WTC11 (cell line): ENCODE measurements around the gene GATB. TPM values are rescaled to one million over a fixed set of nuclear protein-coding genes. Genes with fewer than 3 reads are reported as not detected.
A peak's percentile ranks its signal among the peaks of the same experiment; 100 is the strongest.

ENCODE experiments used
- ATAC-seq: fragments of 200-7000 bp; cut with Tn5 transposase; 2 replicates; pipeline ENCODE4 v1.10.0; 2021; ENCODE audit warnings: mild to moderate bottlenecking, moderate library complexity
- CTCF ChIA-PET: fragments of 300-600 bp; sonication (Branson Sonifier 250); formaldehyde crosslinking; loops from one replicate; lab custom pipeline; 2021; ENCODE audit warnings: antibody characterized with exemption; lab: Charles Lee
- POLR2A ChIA-PET: fragments of 350-600 bp; sonication (Branson Sonifier 250); formaldehyde crosslinking; loops from one replicate; lab custom pipeline; 2021; ENCODE audit warnings: antibody characterized with exemption; lab: Charles Lee
- DNase-seq: peaks from one replicate; pipeline ENCODE4 v3.0.0; 2021; ENCODE audit warnings: low spot score
- H3K27ac Mint-ChIP-seq: 2 replicates; pipeline ENCODE4 v1.8.0; 2021; ENCODE audit warnings: mixed read lengths
- H3K27me3 Mint-ChIP-seq: 2 replicates; pipeline ENCODE4 v1.8.0; 2021; ENCODE audit warnings: low read depth, mild to moderate bottlenecking, moderate library complexity, mixed read lengths
- H3K36me3 Mint-ChIP-seq: 2 replicates; pipeline ENCODE4 v1.8.0; 2021; ENCODE audit warnings: mixed read lengths
- H3K4me1 Mint-ChIP-seq: 2 replicates; pipeline ENCODE4 v1.8.0; 2022; ENCODE audit warnings: mixed read lengths
- H3K4me3 Mint-ChIP-seq: 2 replicates; pipeline ENCODE4 v1.8.0; 2021; ENCODE audit warnings: mild to moderate bottlenecking, moderate library complexity, mixed read lengths
- H3K9me3 Mint-ChIP-seq: 2 replicates; pipeline ENCODE4 v1.8.0; 2021; ENCODE audit warnings: mixed read lengths
- AFF4 ChIP-seq: sonication (generic); formaldehyde crosslinking; IDR thresholded peaks from 2 replicates; pipeline ENCODE4 v1.8.1; 2023; ENCODE audit warnings: mild to moderate bottlenecking, missing genetic modification reagents, borderline replicate concordance
- CDX4 ChIP-seq: fragments of 250-450 bp; sonication (Bioruptor Pico); IDR thresholded peaks from 2 replicates; pipeline ENCODE4 v1.9.0; 2021; ENCODE audit warnings: moderate library complexity, mild to moderate bottlenecking, inconsistent platforms, borderline replicate concordance
- ETV6 ChIP-seq: sonication (generic); formaldehyde crosslinking; IDR thresholded peaks from 2 replicates; pipeline ENCODE4 v1.8.1; 2022; ENCODE audit warnings: mild to moderate bottlenecking, missing genetic modification reagents
- FOXP1 ChIP-seq: sonication (generic); formaldehyde crosslinking; IDR thresholded peaks from 2 replicates; pipeline ENCODE4 v1.8.0; 2022; ENCODE audit warnings: missing genetic modification reagents, mild to moderate bottlenecking, moderate library complexity, borderline replicate concordance
- FOXP4 ChIP-seq: sonication (generic); formaldehyde crosslinking; IDR thresholded peaks from 2 replicates; pipeline ENCODE4 v1.8.0; 2022; ENCODE audit warnings: mild to moderate bottlenecking, missing genetic modification reagents
- GABPB1 ChIP-seq: sonication (generic); formaldehyde crosslinking; IDR thresholded peaks from 2 replicates; pipeline ENCODE4 v1.8.1; 2023; ENCODE audit warnings: mild to moderate bottlenecking, missing genetic modification reagents
- GRHL2 ChIP-seq: fragments of 250-450 bp; sonication (Bioruptor Pico); IDR thresholded peaks from 2 replicates; pipeline ENCODE4 v1.8.0; 2022; ENCODE audit warnings: mild to moderate bottlenecking, moderate library complexity; ENCODE audit not compliant: insufficient replicate concordance, severe bottlenecking
- GTF2I ChIP-seq: fragments of 250-450 bp; sonication (Bioruptor Pico); conservative IDR thresholded peaks from 2 replicates; pipeline ENCODE4 v1.4.0; 2021; ENCODE audit warnings: mild to moderate bottlenecking
- IRF2 ChIP-seq: sonication (generic); formaldehyde crosslinking; IDR thresholded peaks from 2 replicates; pipeline ENCODE4 v1.8.0; 2022; ENCODE audit warnings: low read depth, missing genetic modification reagents, borderline replicate concordance
- JUN ChIP-seq: sonication (generic); formaldehyde crosslinking; IDR thresholded peaks from 2 replicates; pipeline ENCODE4 v1.8.0; 2023; ENCODE audit warnings: mild to moderate bottlenecking, missing genetic modification reagents
- MLX ChIP-seq: sonication (generic); formaldehyde crosslinking; IDR thresholded peaks from 2 replicates; pipeline ENCODE4 v1.8.1; 2023; ENCODE audit warnings: mild to moderate bottlenecking, missing genetic modification reagents, moderate library complexity
- MYBL2 ChIP-seq: sonication (generic); formaldehyde crosslinking; IDR thresholded peaks from 2 replicates; pipeline ENCODE4 v1.8.1; 2023; ENCODE audit warnings: mild to moderate bottlenecking, moderate library complexity, missing genetic modification reagents
- NFATC4 ChIP-seq: fragments of 250-450 bp; sonication (Bioruptor Pico); IDR thresholded peaks from 2 replicates; pipeline ENCODE4 v1.9.0; 2021; ENCODE audit warnings: mild to moderate bottlenecking
- OVOL2 ChIP-seq: fragments of 250-450 bp; sonication (Bioruptor Pico); IDR thresholded peaks from 2 replicates; pipeline ENCODE4 v1.9.0; 2021; ENCODE audit warnings: mild to moderate bottlenecking, borderline replicate concordance
- SP1 ChIP-seq: sonication (generic); formaldehyde crosslinking; conservative IDR thresholded peaks from 2 replicates; pipeline ENCODE4 v1.8.1; 2022; ENCODE audit warnings: missing genetic modification reagents
- TEAD1 ChIP-seq: sonication (generic); formaldehyde crosslinking; IDR thresholded peaks from 2 replicates; pipeline ENCODE4 v1.8.0; 2022; ENCODE audit warnings: mild to moderate bottlenecking, missing genetic modification reagents
- ZBTB43 ChIP-seq: sonication (generic); formaldehyde crosslinking; IDR thresholded peaks from 2 replicates; pipeline ENCODE4 v1.8.1; 2023; ENCODE audit warnings: mild to moderate bottlenecking, missing genetic modification reagents
- ZNF263 ChIP-seq: sonication (generic); formaldehyde crosslinking; IDR thresholded peaks from 2 replicates; pipeline ENCODE4 v1.8.1; 2022; ENCODE audit warnings: low read depth, mild to moderate bottlenecking, moderate library complexity, missing genetic modification reagents
- ZNF532 ChIP-seq: fragments of 250-450 bp; sonication (Bioruptor Pico); IDR thresholded peaks from 2 replicates; pipeline ENCODE4 v1.9.0; 2021; ENCODE audit warnings: mild to moderate bottlenecking, borderline replicate concordance
- ZNF671 ChIP-seq: fragments of 250-450 bp; sonication (Bioruptor Pico); IDR thresholded peaks from 2 replicates; pipeline ENCODE4 v1.8.0; 2021; ENCODE audit warnings: mild to moderate bottlenecking
- total RNA-seq: library from RNA; stranded (reverse); gene quantifications from 3 replicates; pipeline ENCODE4 v1.2.3, GENCODE V29; 2021

GATB gene
- total RNA-seq, 1 experiment from 2014 or later = 22.7 TPM

- TF ChIP-seq IRF2 (CRISPR knock-in tag) = no peak
These were observed 117.2 kb downstream of the GATB start (continued) for GRCh38 chr4:151643564-151643963.

- H3K36me3 Mint-ChIP-seq = peaks cover 3% of the 10 kb centered on the region
- H3K27me3 Mint-ChIP-seq = no peaks in the 10 kb centered on the region
- TF ChIP-seq ZNF671 (no peak), SP1 (CRISPR knock-in tag) (no peak), TEAD1 (CRISPR knock-in tag) (no peak), AFF4 (no peak), MLX (CRISPR knock-in tag) (no peak), CDX4 (CRISPR knock-in tag) (no peak), OVOL2 (no peak), GTF2I (CRISPR knock-in tag) (no peak), MYBL2 (no peak), NFATC4 (no peak)
- POLR2A ChIA-PET = no interaction called here
- ATAC-seq (no peak), DNase-seq (no peak)
- 0 out of 2 replicates have a peak overlapping the region, but pooled peaks have one; percentile 5 for H3K27ac Mint-ChIP-seq
- CTCF ChIA-PET = interaction anchor here (0.8 kb wide), 1 partner anchor 525 kb away, joined by 4 read pairs; no protein-coding TSS in a partner anchor
- peaks cover 33% of the 10 kb centered on the region for H3K4me1 Mint-ChIP-seq
- no peaks in the 10 kb centered on the region for H3K9me3 Mint-ChIP-seq
- H3K4me3 Mint-ChIP-seq = no peak overlapping the region
These were observed 118.8 kb downstream of the GATB start for GRCh38 chr4:151641983-151642382.

- DNase-seq = no peak
- POLR2A ChIA-PET = no interaction called here
- TF ChIP-seq ZNF532 (CRISPR knock-in tag) = no peak
- no peak for TF ChIP-seq ZNF671
- no peak for TF ChIP-seq FOXP1 (CRISPR knock-in tag)
- no peak for TF ChIP-seq FOXP4 (CRISPR knock-in tag)
- no peak for TF ChIP-seq GRHL2 (CRISPR knock-in tag)
- no peak for TF ChIP-seq ZNF263 (CRISPR knock-in tag)
- TF ChIP-seq TEAD1 (CRISPR knock-in tag) = no peak
- no peak for TF ChIP-seq ETV6 (CRISPR knock-in tag)
- no peak for TF ChIP-seq GABPB1 (CRISPR knock-in tag)
- no peak for TF ChIP-seq ZBTB43 (CRISPR knock-in tag)
- no peak for TF ChIP-seq JUN (CRISPR knock-in tag)
These were observed 119.6 kb downstream of the GATB start for GRCh38 chr4:151641167-151641566.

More at GRCh38 chr4:151641167-151641566, 119.6 kb downstream of the GATB start:
- peak overlapping the region; percentile 22 for H3K27ac Mint-ChIP-seq
- ATAC-seq = no peak
- H3K27me3 Mint-ChIP-seq = no peaks in the 10 kb centered on the region
- H3K4me3 Mint-ChIP-seq = no peak overlapping the region
- CTCF ChIA-PET = interaction anchor here (1.5 kb wide), 1 partner anchor 152 kb away, joined by 9 read pairs; no protein-coding TSS in a partner anchor
- peaks cover 30% of the 10 kb centered on the region for H3K4me1 Mint-ChIP-seq
- no peaks in the 10 kb centered on the region for H3K9me3 Mint-ChIP-seq
- no peaks in the 10 kb centered on the region; the same call in 1 of the 2 replicates for H3K36me3 Mint-ChIP-seq
